Loucy (cell line): Measurements from ENCODE around the gene UBAC2.

Source experiments
- H2AFZ ChIP-seq: fragments of 200-600 bp; sonication (generic); 2 replicates; pipeline ENCODE4 v1.6.0; 2016; ENCODE audit warnings: antibody characterized with exemption, mild to moderate bottlenecking, low read length, moderate library complexity
- H3F3A ChIP-seq: fragments of 200-600 bp; 2 replicates; pipeline ENCODE4 v1.6.0; 2016; ENCODE audit warnings: antibody characterized with exemption, low read depth, mild to moderate bottlenecking
- H3K27me3 ChIP-seq: fragments of 200-600 bp; sonication (generic); 2 replicates; pipeline ENCODE4 v1.6.1; 2014; ENCODE audit warnings: low read length, mild to moderate bottlenecking; ENCODE audit not compliant: insufficient read depth, poor library complexity, severe bottlenecking
- H3K36me3 ChIP-seq: fragments of 200-600 bp; sonication (generic); 2 replicates; pipeline ENCODE4 v1.6.1; 2016; ENCODE audit warnings: low read length; ENCODE audit not compliant: insufficient read depth
- H3K4me1 ChIP-seq: fragments of 200-600 bp; sonication (generic); 2 replicates; pipeline ENCODE4 v1.5.1; 2014; ENCODE audit warnings: low read length, mild to moderate bottlenecking; ENCODE audit not compliant: insufficient read depth, poor library complexity, severe bottlenecking
- H3K4me2 ChIP-seq: fragments of 200-600 bp; sonication (generic); 2 replicates; pipeline ENCODE4 v1.6.0; 2014; ENCODE audit warnings: antibody characterized with exemption, low read length, low read depth, mild to moderate bottlenecking; ENCODE audit not compliant: poor library complexity, severe bottlenecking
- H3K4me3 ChIP-seq: fragments of 200-600 bp; sonication (generic); 2 replicates; pipeline ENCODE4 v1.5.1; 2014; ENCODE audit warnings: low read length, mild to moderate bottlenecking, mixed read lengths; ENCODE audit not compliant: poor library complexity, severe bottlenecking
- H3K79me2 ChIP-seq: fragments of 200-600 bp; sonication (generic); 2 replicates; pipeline ENCODE4 v1.6.1; 2014; ENCODE audit warnings: low read length; ENCODE audit not compliant: insufficient read depth
- H3K9ac ChIP-seq: fragments of 200-600 bp; sonication (generic); 2 replicates; pipeline ENCODE4 v1.6.0; 2014; ENCODE audit warnings: mild to moderate bottlenecking, low read depth, low read length, moderate library complexity; ENCODE audit not compliant: poor library complexity, severe bottlenecking
- H3K9me2 ChIP-seq: fragments of 200-600 bp; sonication (generic); replicated peaks from 2 replicates; pipeline ENCODE4 v1.6.1; 2016; ENCODE audit warnings: low read depth, low read length, mixed read lengths
- H3K9me3 ChIP-seq: fragments of 200-600 bp; sonication (generic); 2 replicates; pipeline ENCODE4 v1.6.1; 2014; ENCODE audit warnings: mild to moderate bottlenecking, antibody characterized with exemption, low read length, low read depth; ENCODE audit not compliant: insufficient read depth
- H4K20me1 ChIP-seq: fragments of 200-600 bp; sonication (generic); 2 replicates; pipeline ENCODE4 v1.6.0; 2014; ENCODE audit warnings: antibody characterized with exemption, low read length, mild to moderate bottlenecking; ENCODE audit not compliant: insufficient read depth, poor library complexity, severe bottlenecking
- EZH2phosphoT487 ChIP-seq: fragments of 200-600 bp; IDR thresholded peaks from 2 replicates; pipeline ENCODE4 v1.6.1; 2018; ENCODE audit warnings: antibody characterized with exemption, mild to moderate bottlenecking, moderate library complexity, borderline replicate concordance
- TF ChIP-seq, protein P1 (sequence below): fragments of 200-600 bp; sonication (generic); conservative IDR thresholded peaks from 2 replicates; pipeline ENCODE4 v1.5.1; 2014; ENCODE audit warnings: mild to moderate bottlenecking, antibody characterized with exemption, low read length

The UBAC2 gene

DNA sequence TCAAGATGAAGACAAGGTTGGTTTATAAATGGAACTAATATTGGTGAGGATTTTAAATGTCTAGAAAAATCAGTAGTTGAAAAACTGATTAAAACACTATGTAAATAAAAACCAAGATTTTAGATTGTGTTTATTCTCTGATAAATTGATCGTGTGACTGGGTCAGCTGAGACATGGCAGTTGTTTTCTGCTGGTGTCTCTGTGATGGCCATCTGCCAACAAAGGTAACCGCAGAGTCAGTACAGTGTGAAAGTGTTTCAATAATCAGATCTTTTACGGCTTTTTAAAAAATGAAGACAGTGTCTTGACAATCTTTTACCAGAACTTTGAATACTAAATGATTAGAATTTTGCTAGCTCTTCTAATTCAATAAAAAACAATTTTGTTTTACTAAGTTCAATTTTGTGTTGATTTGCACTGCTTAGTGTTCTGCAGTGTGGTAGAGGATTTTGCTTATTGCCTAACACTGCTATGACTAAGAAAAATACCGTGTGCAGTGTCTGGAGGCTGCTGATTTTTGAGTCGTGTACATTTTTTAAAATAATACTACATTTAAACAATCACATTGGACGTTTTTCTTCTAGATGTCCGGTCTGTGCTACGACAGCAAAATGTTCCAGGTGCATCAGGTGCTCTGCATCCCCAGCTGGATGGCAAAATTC lies 139.2 kb downstream of the UBAC2 start:
- H3F3A ChIP-seq: no peaks in the 10 kb centered on the region; the same call in 1 of the 2 replicates
- TF ChIP-seq, protein P1, sequence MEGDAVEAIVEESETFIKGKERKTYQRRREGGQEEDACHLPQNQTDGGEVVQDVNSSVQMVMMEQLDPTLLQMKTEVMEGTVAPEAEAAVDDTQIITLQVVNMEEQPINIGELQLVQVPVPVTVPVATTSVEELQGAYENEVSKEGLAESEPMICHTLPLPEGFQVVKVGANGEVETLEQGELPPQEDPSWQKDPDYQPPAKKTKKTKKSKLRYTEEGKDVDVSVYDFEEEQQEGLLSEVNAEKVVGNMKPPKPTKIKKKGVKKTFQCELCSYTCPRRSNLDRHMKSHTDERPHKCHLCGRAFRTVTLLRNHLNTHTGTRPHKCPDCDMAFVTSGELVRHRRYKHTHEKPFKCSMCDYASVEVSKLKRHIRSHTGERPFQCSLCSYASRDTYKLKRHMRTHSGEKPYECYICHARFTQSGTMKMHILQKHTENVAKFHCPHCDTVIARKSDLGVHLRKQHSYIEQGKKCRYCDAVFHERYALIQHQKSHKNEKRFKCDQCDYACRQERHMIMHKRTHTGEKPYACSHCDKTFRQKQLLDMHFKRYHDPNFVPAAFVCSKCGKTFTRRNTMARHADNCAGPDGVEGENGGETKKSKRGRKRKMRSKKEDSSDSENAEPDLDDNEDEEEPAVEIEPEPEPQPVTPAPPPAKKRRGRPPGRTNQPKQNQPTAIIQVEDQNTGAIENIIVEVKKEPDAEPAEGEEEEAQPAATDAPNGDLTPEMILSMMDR: no peak
- no peak for TF ChIP-seq EZH2phosphoT487
- no peaks in the 10 kb centered on the region for H3K27me3 ChIP-seq
- H3K79me2 ChIP-seq: no peaks in the 10 kb centered on the region
- H3K9me2 ChIP-seq: no peaks in the 10 kb centered on the region
- no peak overlapping the region for H3K4me3 ChIP-seq
- H2AFZ ChIP-seq: no peak overlapping the region
- H3K36me3 ChIP-seq: peaks cover 51% of the 10 kb centered on the region
- H3K9me3 ChIP-seq: no peaks in the 10 kb centered on the region
- H3K9ac ChIP-seq: no peak overlapping the region
- no peak overlapping the region for H3K4me2 ChIP-seq
- H3K4me1 ChIP-seq: peaks cover 36% of the 10 kb centered on the region
- no peaks in the 10 kb centered on the region for H4K20me1 ChIP-seq

DNA sequence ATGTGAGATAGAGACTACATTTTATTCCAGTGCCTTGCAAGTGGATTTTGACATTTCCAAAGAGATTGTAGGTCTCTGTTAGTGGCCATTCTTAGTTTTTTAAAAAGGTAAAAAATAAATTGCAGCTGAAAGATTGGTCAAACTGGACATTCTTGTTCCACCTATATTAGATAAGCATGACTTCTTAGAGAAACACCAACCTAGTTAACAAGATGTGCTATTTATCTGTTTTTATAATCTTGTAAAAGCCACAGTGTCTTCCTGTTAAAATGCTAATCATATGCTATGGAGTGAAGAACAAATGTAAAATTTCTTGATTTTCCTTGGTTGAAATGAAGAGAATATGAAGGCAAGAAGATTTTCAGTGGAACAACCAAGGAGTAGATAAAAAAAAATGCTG lies 140.0 kb downstream of the UBAC2 start:
- Histone ChIP-seq H3K27me3 (no peaks in the 10 kb centered on the region), H2AFZ (no peak overlapping the region), H3K4me1 (peaks cover 32% of the 10 kb centered on the region), H3K36me3 (peaks cover 58% of the 10 kb centered on the region), H3K4me2 (no peak overlapping the region), H4K20me1 (no peaks in the 10 kb centered on the region), H3K9ac (no peak overlapping the region), H3K4me3 (no peak overlapping the region), H3K9me2 (no peaks in the 10 kb centered on the region), H3F3A (no peaks in the 10 kb centered on the region; the same call in 1 of the 2 replicates), H3K9me3 (no peaks in the 10 kb centered on the region), H3K79me2 (no peaks in the 10 kb centered on the region)
- TF ChIP-seq EZH2phosphoT487: no peak
- TF ChIP-seq, protein P1: no peak

DNA sequence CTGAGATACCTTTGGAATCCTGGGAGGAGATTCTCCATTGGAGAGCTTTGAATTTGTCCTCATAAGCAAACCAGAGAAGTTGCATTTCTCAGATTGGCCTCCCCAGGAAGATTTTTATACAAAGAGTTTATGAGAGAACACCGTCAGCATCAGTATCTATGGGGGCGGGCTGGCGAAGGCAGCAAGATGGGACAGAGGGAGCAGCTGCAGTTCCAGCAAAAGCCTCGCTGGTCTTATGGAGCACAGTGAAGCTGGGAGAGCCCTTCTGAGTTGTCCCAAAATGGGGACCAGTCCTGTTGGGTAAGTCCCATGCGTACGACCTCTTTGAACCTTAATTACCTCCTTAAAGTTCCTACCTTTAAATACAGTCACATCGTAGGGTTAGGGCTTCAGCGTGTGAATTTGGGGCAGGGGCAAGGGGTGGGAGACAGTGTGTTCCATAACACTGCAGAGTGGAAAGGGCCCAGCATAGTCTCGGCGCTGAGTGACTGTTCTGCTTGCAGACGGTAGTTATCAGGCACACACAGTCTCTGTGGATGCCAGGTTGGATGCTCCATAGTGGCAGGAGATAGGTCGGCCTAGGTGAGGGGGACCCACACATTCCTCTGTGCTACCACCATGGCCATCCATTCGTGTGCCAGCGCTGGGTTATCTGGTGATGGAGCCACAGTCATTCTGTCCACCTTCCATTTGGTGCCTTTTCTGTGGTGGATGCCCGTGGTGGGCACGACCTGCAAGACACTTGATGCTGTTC lies 141.5 kb downstream of the UBAC2 start:
- no peak overlapping the region for H3K9ac ChIP-seq
- H3K9me3 ChIP-seq: no peaks in the 10 kb centered on the region
- H3K4me3 ChIP-seq: no peak overlapping the region
- H3K27me3 ChIP-seq: no peaks in the 10 kb centered on the region
- no peaks in the 10 kb centered on the region for H3K9me2 ChIP-seq
- TF ChIP-seq EZH2phosphoT487: no peak
- TF ChIP-seq, protein P1: no peak
- H3K4me1 ChIP-seq: peaks cover 18% of the 10 kb centered on the region
- no peaks in the 10 kb centered on the region; the same call in 1 of the 2 replicates for H3F3A ChIP-seq
- H4K20me1 ChIP-seq: no peaks in the 10 kb centered on the region
- H2AFZ ChIP-seq: no peak overlapping the region
- no peak overlapping the region for H3K4me2 ChIP-seq
- peaks cover 64% of the 10 kb centered on the region for H3K36me3 ChIP-seq
- no peaks in the 10 kb centered on the region for H3K79me2 ChIP-seq
